HG03571 (cell line): ENCODE data around the gene SMDT1.
A peak's percentile ranks its signal among the peaks of the same experiment; 100 is the strongest.

Experiments
- ATAC-seq: cut with Tn5 transposase; IDR thresholded peaks from one replicate; pipeline ENCODE4 v1.9.1; 2021; ENCODE audit not compliant: unreplicated experiment

SMDT1 gene, protein sequence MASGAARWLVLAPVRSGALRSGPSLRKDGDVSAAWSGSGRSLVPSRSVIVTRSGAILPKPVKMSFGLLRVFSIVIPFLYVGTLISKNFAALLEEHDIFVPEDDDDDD

DNA sequence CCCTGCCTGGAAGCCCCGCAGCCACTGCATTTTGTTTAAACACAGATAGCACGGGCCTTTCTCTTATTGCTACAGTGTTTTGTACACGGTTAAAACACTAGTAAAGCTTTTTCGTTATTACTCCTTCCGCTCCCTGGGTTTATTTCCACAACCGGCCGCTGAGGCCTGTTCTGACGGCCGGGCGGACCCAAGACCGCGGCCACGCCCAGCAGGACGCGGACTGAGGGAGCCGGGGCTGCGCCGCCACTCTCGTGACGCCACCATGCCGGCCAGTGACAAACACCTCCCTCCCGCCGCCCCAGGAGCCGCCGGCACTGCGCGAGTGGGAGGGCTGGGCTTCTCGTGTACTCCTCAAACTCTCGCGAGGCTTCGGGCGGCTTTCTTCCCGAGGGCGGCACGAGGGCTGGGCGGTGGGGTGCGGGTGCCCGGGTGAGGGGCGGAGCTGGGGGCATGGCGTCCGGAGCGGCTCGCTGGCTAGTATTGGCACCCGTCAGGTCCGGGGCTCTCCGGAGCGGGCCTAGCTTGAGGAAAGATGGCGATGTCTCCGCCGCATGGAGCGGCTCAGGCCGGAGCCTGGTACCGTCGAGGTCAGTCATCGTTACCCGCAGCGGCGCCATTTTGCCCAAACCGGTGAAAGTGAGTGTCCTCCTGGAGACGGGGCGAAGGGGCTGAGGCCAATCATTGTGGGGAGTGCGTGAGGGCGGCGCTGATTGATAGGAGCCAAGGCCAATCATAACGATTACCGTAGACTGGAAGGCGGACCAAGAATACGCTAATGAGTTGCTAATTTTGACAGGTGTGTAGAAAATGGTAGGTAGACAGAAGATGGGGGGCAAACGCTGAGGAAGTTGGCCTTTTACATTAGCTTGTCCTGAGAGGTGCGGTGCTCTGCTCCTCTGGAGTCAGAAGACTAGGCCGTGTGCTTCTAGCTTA, at the start of gene SMDT1:
SMDT1 (plus strand) TSS at position 382 of the 933 bp plus-strand sequence; CDS start at position 451, 69 bp downstream.
- ATAC-seq, result peak; percentile 74

DNA sequence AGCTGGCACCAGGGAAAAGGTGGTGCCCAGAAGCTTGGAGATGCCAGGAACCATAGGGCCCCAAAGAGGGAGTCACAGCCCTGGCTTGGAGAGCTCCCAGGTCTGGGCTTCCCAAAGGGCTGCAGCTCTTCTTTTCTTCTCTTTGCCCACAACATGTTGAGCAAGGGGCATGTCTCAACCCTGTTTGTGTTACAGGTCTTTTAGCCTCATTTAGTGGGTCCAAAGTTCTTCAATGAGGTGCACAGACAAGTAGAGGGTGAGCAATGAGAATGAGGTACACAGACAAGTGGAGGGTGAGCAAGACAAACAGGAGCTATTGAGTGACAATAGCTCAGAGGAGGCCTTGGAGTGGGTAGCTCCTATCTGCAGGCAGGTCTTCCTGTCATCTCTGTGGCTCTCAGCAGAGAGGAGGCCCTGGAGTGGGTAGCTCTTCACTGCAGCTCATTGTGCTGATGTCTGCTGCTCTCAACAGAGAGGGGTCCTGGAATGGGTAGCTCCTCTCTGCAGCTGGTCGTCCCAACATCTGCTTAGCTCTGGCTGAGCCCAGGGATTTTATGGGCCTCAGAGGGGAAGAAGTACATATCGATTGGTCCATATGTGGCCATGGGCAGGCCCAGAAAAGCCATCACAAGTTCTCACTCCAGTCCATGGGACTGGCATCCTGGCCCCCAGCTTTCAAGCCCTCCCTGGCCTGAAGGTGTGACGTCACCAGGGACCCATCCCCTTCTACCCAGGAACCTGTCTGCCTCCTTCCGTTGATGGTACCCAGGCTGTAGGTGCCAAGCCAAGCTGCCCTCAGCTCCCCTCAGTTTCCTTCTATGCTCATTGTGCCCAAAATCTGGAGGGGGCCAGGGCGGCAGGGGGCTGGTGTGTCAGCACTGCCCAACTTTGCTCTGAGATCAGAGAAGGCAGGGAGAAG, 46.0 kb upstream of the SMDT1 start:
- ATAC-seq, result no peak

DNA sequence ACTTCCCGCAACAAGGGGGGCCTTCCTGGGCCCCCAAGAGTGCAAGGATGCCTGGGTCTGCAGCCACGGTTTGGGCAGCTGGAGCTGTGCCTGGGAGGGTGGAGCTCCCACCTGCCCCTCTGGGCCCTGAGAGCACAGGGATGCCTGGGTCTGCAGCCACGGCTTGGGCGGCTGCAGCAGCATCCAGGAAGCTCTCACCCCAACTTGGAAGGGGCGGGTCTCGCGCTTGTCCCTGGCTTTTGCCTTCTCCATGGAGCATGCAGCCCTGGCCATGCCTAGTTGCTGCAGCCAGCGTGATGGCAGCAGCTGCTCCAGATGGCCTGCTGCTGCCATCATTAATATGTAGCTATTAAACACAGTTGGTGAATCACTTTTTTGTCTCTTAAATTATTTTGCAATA, 44.2 kb upstream of the SMDT1 start:
- ATAC-seq, result no peak

DNA sequence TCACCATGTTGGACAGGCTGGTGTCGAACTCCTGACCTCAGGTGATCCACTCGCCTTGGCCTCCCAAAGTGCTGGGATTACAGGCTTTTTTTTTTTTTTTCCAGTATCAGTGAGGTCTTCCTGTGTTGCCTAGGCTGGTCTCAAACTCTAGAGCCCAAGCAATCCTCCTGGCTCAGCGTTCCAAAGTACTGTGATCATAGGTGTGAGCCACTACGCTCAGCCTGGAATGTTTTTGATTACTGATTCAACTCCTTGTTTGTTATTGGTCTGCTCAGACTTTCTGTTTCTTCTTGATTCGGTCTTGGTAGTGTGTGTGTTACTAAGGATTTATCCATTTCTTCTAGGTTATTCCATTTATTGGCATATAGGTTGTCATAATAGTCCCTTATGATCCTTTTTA, 40.2 kb upstream of the SMDT1 start:
- no peak for ATAC-seq

DNA sequence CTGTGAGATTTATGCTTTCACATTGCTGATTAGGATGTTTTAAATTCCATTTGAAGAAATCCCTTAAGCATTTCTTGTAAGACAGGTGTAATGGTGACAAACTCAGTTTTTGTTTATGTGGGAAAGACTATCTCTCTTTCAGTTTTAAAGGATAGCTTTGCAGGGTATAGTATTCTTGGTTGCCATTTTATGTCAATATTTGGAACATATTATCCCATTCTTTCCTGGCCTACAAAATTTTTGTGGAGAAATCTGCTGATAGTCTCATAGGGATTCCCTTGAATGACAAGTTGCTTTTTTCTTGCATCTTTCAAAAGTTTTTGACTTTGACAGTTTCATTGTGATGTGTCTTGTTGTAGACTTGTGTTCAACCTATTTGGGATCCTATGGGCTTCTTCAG, 37.7 kb upstream of the SMDT1 start:
- ATAC-seq, result no peak

DNA sequence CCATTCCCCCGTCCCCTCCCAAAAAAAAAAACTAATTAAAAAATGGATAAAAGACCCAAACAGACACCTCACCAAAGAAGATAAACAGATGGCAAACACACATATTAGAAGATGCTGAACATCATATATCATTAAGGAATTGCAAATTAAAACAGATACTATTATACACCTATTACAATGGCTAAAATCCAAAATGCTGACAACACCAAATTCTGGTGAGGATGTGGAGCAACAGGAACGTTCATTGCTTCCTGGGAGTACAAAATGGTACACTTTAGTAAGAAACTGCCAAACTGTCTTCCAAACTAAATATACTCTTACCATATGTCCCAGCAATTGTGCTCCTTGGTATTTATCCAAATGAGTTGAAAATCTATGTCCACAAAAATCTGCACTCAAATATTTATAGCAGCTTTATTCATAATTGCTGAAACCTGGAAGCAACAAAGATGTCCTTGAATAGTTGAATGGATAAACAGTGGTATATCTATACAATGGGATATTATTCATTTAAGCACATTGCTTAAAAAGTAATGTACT, 28.8 kb upstream of the SMDT1 start:
- no peak for ATAC-seq

DNA sequence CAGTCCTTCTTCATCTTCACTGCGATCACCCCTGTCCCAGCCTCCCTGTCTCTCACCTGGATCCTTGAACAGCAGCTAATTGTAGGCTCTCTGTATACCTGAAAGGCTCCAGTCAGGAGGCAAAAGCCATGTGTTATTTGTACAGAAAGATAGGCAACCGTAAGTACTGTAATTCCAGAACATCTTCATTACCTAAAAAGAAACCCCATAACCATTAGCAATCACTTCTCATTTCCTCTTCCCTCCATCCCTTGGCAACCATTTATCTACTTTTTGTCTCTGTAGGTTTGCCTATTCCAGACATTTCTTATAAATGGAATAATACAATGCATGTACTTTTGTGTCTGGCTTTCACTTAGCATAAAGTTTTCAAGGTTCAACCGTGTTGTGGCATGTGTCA, 26.7 kb upstream of the SMDT1 start:
- no peak for ATAC-seq

DNA sequence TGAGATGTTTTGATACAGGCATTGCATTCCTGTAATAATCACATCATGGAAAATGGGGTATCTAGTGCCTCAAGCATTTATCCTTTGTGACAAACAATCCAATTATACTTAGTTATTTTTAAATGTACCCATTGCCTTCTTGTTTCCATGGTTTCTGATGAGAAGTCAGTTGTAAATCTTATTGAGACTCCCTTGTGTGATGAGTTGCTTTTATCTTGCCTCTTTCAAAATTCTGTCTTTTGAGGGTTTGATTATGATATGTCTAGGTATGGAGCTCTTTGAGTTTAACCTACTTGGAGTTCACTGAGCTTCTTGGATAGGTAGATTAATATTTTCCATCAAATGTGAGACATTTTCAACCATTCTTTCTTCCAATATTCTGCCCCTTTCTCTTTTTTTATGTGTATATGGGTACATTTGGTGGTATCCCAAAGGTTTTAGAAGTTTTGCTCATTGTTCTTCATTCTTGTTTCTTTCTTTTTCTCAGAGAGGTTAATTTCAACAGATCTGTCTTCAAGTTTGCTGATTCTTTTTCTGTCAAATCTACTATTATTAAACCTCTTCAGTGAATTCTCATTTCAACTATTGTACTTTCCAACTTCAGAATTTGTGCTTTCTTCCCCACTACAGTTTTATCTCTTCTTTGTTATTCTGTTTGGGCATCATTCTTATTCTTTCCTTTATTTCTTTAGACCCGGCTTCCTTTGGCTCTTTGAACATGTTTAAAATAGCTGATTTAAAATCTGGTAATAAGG, 22.6 kb upstream of the SMDT1 start:
- no peak for ATAC-seq

DNA sequence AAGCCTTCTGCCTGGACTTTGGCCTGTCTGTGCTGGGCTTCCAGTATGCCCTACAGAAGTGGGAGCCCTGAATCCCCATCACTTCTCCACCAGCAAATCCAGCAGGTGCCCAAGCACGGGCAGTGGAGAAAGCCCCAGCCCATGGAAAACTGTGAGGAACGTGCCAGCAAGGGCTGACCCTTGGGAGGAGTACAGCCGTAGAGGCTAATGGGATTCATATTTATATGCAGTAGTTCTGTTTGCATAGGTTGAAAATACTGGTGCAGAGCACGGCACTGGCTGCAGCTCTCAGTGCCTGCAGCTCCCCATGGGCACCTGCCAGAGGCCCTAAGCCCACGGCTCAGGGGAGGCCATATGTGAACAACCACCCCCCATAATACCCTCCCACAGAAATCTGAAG, 19.0 kb upstream of the SMDT1 start:
- ATAC-seq, result no peak

DNA sequence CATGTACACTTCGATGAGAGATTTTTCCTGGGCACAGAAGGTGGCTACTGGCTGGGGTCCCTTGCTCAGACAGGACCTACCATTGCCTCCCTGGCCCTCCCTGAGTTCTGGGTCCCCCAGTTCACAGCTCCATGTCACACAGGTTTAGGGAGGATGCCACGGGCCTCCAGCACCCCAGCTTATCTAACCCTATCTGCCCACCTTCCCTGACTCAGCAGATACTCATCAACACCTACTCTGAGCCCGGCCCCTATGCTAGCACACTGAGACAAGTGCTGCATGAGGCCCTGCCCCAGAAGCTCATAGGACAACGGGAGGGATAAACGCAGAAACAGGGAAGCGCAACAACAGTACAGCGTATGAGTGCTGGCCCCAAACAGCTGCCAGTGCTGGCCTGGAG, 18.5 kb upstream of the SMDT1 start:
- no peak for ATAC-seq

DNA sequence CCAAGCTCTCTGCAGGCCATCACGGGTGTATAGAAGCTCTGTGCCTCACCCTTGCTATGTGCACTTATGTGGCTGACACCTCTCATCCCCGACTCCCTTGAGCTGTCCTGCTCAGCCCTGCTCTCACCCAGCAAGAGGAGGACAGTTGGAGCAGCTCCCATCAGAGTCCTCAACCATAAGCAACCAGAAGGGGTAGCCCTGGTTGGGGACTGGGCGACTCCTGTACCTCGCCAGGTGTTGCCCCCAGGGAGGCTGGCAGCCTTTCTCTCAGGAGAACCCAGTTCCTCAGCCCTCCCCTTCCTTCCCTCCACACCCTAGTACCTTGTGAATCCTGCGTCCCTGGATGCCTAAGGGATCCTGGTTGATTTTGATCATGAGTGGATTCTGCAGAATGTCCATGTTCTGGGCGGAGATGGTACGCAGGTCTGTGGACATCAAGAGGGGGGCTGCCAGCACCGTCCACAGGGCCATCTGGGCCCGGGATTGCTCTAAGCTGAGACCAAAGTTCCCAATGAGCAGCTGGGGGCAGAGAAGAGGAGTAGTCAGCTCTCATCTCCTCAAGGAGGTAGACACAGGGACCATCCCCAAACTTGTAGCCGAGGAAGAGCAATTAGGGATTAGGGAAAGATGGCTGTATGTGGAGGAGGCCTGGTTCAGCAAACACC, 16.9 kb upstream of the SMDT1 start:
- ATAC-seq, result no peak

DNA sequence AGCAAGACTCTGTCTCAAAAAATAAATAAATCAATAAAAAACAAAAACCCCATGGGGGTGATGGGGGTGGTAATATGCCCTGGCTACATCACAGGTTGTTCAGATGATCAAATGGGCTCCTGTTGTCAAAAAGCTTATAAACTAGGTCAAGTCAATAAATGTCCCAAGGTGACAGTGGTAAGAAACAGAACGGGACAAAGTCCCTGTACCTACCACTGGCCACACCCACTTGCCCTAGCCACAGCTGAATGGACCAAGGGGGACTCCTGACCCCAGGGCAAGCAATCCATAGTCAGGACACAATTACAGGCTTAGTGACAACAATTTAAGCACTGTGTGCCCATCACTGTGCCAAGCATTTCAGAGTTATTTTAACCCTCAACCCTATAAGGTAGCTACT, 14.9 kb upstream of the SMDT1 start:
- no peak for ATAC-seq

DNA sequence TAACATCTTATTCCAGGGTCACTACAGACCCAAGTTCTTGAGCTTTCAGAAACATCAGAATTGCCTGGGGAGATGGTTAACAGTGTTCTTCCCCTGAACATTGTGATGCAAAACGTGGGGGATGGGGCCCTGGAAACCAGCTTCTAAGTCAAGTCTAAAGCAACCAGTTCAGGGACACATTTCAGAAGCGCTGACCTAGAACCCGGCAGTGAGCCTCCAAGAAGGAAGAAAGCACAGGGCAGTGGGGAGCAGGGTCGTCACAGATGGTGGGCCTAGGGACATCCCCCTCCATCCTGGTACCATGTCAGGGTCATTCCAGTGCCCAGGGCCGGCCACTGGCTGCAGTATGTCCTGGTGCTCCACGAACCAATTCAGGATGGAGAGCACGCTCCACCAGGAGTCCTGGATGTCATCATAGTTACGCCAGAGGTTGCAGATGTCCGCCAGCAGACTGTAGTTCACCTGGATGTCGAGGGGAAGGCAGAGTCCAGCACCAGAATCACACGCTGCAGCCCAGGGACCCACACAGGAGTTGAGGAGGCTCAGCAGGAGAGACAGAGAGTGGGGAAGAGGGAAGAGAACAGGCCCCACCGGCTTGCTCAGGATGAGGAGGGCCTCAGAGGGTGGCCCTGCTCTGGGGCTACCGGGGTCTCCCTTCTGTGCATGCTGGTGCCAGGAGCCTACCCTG, 13.9 kb upstream of the SMDT1 start:
- ATAC-seq, result no peak

DNA sequence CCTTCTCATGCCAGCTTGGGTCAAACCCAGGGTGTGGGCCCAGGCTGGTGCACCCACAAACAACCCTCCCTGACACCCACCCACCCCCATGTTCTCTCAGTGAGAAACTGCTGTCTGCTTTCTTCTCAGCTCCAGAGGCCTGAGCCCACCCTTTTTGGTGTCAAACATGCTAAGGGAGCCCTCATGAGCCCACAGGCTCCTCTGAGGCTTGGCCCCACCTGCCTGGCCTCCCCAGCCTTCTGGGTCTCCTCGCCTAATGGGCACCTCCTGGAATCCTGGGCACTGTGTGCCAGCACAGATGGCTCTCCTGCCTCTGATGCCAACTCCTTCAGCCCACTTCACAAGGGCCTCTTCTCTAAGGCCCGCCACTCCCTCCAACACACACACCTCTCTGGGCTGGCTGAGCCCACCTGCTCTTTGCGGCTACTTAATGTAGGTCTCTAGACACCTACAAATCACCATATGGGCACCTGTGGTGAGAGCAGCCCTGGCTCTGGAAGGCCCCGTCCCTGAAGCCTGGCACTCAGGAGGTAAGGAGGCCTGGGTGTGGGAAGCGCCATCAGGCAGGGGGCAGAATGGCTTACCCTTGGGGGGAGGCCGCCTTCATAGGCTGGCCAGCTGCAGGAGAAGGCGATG, 13.3 kb upstream of the SMDT1 start:
- ATAC-seq, result no peak

DNA sequence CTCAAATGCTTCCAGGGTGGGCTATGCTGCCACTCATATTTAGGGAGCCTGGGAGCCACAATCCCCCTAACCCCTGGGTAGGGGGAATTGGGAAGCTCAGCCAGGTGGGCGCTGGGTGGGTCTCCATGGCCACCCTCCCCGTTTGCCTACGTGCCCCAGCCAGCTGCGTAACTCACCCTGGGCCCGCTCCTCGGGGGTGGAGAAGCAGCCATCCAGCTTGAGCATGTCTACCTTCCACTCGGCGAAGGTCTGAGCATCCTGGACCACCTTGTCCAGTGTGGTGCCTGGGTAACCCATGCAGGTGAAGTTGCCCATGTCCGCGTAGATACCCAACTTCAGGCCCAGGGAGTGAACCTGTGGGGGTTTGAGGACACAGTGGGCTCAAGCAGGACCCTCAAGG, 12.6 kb upstream of the SMDT1 start:
- no peak for ATAC-seq

DNA sequence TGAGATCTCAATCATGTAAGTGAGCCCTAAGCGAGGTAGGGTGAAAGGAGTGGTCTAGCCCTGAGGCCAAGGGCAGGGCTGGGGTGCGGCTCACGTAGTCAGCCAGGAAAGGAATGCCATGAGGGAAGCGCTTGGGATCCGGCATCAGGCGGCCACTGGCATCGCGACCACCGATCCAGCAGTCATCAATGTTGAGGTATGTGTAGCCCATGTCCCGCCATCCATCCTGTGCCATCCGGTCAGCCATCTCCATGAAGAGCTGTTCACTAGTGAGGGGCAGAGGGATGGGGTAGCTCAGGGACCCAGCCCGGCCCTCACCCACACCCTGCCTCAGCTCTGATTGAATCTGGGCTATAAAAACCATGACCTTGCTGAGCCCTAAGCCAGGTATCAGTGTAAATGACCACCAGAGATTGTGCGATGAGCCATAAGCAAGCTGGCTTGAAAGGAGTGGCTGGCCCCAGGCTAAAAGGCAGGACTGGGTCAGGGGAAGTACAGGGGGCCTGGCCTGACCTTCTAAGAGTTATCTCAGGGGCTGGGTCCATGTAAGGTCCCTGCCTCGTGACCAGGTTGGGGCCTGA, 11.7 kb upstream of the SMDT1 start:
- ATAC-seq, result no peak

DNA sequence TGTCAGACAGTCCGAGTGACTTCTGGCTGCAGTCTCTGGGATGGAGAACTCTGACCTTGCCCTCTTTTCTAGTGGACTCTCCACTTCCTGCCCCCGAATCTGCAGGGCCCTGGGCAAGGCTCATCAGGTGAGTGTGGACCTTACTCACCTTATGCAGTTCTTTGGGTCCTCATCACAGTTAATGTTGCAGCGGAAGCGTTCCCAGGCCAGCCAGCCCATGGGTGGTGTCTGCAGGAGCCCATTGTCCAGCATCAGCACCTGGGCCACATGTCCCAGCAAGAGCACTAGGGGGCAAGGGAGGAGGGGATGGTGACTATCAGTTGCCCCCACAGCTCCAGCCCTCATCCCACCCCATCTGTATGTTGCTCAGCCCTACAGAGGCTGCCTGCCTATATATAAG, 11.2 kb upstream of the SMDT1 start:
- no peak for ATAC-seq

DNA sequence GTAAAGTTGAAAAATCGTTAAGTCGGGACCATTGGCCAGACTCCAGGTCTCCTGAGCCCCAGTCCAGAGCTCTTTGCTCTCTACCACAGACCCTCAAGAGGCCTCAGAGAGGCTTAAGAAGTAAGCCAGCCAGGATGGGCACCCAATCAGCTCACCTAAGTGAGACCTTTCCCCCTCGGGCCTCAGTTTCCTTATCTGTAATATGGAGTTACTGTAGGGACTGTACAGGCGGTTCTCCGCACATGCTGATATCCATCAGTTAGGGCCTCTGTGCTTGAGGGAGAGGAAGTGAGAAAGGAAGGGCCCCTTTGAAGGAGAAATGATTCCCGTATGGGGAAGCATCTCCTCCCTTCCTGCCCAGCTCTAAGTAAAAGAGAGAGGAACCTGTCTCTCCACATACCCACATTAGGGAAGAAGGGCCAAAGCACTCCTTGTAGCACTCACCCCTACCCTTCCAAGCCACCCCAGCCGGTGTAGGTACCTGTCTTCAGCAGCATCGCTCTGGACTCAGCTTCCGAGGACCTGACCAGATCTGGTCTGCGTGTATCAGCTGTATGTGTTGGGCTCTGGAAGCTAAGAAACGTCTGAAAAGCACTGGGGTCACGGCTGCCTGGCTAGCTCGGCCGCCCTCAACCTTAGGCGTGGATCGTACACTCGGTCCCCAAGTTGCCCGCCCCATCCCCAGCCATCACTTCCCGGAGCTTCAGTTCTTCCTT, 9.5 kb upstream of the SMDT1 start:
- ATAC-seq, result no peak
